Loucy (cell line): ENCODE measurements around the gene EXTL1.

Experiments
- CTCF ChIP-seq: fragments of 200-600 bp; sonication (generic); conservative IDR thresholded peaks from 2 replicates; pipeline ENCODE4 v1.5.1; 2014; ENCODE audit warnings: mild to moderate bottlenecking, antibody characterized with exemption, low read length
- EZH2phosphoT487 ChIP-seq: fragments of 200-600 bp; IDR thresholded peaks from 2 replicates; pipeline ENCODE4 v1.6.1; 2018; ENCODE audit warnings: antibody characterized with exemption, mild to moderate bottlenecking, moderate library complexity, borderline replicate concordance

GRCh38 chr1:25977801-25978200 lies 43.8 kb upstream of the EXTL1 start:
- TF ChIP-seq CTCF (no peak), EZH2phosphoT487 (no peak)
